GM21619 (cell line): ENCODE results near the gene FKBP14.

Source experiments
- ATAC-seq: cut with Tn5 transposase; IDR thresholded peaks from one replicate; pipeline ENCODE4 v1.9.1; 2021; ENCODE audit not compliant: unreplicated experiment

FKBP14 gene

GRCh38 chr7:30026229-30027064 is at the start of gene FKBP14:
TSS of gene FKBP14 (minus strand) at chr7:30026702. CDS start at chr7:30026508, 194 bp downstream.
- ATAC-seq = peak; percentile 72

GRCh38 chr7:30074422-30075030 is 48.0 kb upstream of the FKBP14 start:
- ATAC-seq = no peak

GRCh38 chr7:30072735-30073134 is 46.2 kb upstream of the FKBP14 start:
- no peak for ATAC-seq

- ATAC-seq = no peak
Observed at GRCh38 chr7:30070052-30070451, 43.5 kb upstream of the FKBP14 start.

GRCh38 chr7:30069096-30069867 is 42.8 kb upstream of the FKBP14 start:
- ATAC-seq = no peak

- ATAC-seq = no peak
Observed at GRCh38 chr7:30068117-30068516, 41.6 kb upstream of the FKBP14 start.

GRCh38 chr7:30066687-30067086 is 40.2 kb upstream of the FKBP14 start:
- no peak for ATAC-seq

GRCh38 chr7:30065746-30066145 is 39.2 kb upstream of the FKBP14 start:
- ATAC-seq = no peak

- ATAC-seq = no peak
Observed at GRCh38 chr7:30062587-30062986, 36.1 kb upstream of the FKBP14 start.

GRCh38 chr7:30061786-30062185 is 35.3 kb upstream of the FKBP14 start:
- ATAC-seq = peak; percentile 77

GRCh38 chr7:30057741-30058140 is 31.2 kb upstream of the FKBP14 start:
- no peak for ATAC-seq

GRCh38 chr7:30053068-30053467 is 26.6 kb upstream of the FKBP14 start:
- no peak for ATAC-seq

- ATAC-seq = no peak
Observed at GRCh38 chr7:30049173-30049572, 22.7 kb upstream of the FKBP14 start.

- ATAC-seq = no peak
Observed at GRCh38 chr7:30048582-30048981, 22.1 kb upstream of the FKBP14 start.

GRCh38 chr7:30047124-30047523 is 20.6 kb upstream of the FKBP14 start:
- ATAC-seq = no peak

GRCh38 chr7:30046127-30046770 is 19.7 kb upstream of the FKBP14 start:
- ATAC-seq = no peak

GRCh38 chr7:30041526-30042269 is 15.2 kb upstream of the FKBP14 start:
- no peak for ATAC-seq

- ATAC-seq = no peak
Observed at GRCh38 chr7:30040938-30041337, 14.4 kb upstream of the FKBP14 start.

- ATAC-seq = no peak
Observed at GRCh38 chr7:30038196-30038980, 11.9 kb upstream of the FKBP14 start.

GRCh38 chr7:30036220-30036619 is 9.7 kb upstream of the FKBP14 start:
- ATAC-seq = no peak
